HFF-Myc (cell line): ENCODE measurements around the gene FOXK2.
"Not testable (repeated sequence)": the region's sequence is repeated elsewhere in the genome, so short reads cannot be mapped to it uniquely, and the experiment has no call there.

Experiments used
- DNase-seq: peaks from one replicate; pipeline ENCODE4 v3.0.0-alpha.2; 2011; ENCODE audit warnings: low read depth; ENCODE audit errors: extremely low read depth
- H3K4me3 ChIP-seq: replicated peaks from 2 replicates; pipeline ENCODE4 v1.5.1; 2011; ENCODE audit warnings: low read depth, mild to moderate bottlenecking, control low read depth, low read length
- TF ChIP-seq, protein P1 (sequence below): IDR thresholded peaks from 2 replicates; pipeline ENCODE4 v1.5.1; 2012; ENCODE audit warnings: mild to moderate bottlenecking, low read depth, low read length, control low read depth; ENCODE audit errors: missing control alignments

FOXK2 gene

DNA sequence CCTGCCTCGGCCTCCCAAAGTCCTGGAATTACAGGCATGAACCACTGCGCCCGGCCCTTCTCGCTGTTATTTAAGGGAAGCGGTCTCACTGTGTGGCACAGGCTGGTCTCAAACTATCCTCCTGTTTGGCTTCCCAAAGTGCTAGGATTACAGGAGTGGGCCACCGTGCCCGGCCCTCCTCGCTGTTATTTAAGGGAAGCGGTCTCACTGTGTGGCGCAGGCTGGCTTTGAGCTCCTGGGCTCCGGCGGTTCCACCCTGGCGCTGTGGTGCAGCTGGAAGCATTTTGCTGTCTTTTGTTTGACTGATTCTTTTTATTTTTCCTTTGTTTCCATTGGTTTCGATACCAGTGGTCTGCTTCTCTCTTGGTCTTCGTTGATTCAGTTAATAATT is 40.7 kb downstream of the FOXK2 start:
- TF ChIP-seq, protein P1, sequence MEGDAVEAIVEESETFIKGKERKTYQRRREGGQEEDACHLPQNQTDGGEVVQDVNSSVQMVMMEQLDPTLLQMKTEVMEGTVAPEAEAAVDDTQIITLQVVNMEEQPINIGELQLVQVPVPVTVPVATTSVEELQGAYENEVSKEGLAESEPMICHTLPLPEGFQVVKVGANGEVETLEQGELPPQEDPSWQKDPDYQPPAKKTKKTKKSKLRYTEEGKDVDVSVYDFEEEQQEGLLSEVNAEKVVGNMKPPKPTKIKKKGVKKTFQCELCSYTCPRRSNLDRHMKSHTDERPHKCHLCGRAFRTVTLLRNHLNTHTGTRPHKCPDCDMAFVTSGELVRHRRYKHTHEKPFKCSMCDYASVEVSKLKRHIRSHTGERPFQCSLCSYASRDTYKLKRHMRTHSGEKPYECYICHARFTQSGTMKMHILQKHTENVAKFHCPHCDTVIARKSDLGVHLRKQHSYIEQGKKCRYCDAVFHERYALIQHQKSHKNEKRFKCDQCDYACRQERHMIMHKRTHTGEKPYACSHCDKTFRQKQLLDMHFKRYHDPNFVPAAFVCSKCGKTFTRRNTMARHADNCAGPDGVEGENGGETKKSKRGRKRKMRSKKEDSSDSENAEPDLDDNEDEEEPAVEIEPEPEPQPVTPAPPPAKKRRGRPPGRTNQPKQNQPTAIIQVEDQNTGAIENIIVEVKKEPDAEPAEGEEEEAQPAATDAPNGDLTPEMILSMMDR, result no peak
- DNase-seq, result no peak
- no peak overlapping the region for H3K4me3 ChIP-seq

DNA sequence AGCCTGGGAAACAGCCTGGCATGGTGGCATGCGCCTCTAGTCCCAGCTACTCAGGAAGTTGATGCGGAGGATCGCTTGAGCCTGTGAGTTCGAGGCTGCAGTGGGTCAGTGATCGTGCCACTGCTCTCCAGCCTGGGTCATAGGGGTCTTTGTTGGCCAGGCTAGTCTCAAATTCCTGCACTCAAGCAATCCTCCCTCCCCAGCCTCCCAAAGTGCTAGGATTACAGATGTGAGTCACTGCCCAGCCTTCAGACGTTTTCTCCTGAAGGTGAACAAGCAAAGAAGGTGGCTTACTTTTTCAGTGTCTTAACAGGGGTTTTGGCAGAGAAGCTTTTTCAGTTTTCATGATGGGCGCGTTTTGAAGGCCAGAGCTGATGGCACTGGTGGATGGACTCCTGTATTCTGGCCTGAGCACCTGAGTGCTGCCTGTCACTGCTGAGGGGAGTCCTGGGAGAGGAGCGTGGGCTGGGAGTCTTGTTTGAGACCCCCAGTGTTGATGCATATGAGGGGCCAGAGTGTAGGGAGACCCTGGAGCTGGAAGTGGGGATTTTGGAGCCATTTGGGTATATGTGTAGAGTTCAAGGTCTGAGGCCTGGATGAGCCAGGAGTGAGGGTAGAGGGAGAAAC is 41.4 kb downstream of the FOXK2 start:
- TF ChIP-seq, protein P1, result no peak
- DNase-seq, result no peak

DNA sequence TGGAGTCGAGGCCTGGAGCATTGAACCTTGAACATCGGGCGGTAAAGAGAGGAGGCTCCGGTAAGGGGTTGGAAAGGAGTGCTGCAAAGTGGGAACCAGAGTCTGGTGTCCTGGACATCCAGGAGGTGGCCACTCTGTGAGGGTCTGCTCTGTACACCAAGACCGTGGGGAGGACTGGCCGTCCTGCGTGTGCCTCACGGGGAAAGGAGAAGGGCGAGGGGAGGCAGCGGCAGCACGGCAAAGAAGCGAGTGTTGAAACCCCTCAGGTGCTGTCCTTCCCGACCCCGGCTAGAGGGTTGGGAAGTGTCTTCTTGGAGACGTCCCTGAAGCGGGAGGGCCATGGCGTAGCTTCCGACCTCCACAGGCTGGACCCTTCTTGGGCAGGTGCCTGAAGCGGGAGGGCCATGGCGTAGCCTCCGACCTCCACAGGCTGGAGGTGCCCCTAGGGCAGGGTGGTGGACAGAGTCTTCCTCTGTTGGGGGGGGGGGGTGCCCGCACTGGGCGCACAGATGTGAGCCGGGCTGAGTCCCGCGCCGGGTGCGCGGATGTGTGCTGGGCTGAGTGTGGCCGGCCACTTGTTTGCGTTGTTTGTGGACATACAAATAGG is 42.0 kb downstream of the FOXK2 start:
- TF ChIP-seq, protein P1, result no peak
- H3K4me3 ChIP-seq, result no peak overlapping the region
- no peak for DNase-seq

More for the DNA sequence above, 41.4 kb downstream of the FOXK2 start:
- no peak overlapping the region for H3K4me3 ChIP-seq

- H3K4me3 ChIP-seq, DNase-seq: not testable (repeated sequence)
Observed at GRCh38 chr17:82562718-82563220, 43.2 kb downstream of the FOXK2 start.

DNA sequence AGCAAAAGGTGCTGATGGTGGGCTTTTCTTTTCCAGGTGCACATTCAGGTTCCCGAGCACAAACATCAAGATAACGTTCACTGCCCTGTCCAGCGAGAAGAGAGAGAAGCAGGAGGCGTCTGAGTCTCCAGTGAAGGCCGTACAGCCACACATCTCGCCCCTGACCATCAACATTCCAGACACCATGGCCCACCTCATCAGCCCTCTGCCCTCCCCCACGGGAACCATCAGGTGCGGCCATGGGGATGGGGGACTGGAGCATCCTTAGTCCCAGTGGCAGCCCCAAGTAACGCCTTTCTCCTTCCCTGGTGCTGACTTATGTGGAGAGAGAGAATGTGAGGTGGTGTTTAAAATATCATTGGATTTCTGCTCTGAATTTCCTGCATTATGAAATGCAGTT is 43.8 kb downstream of the FOXK2 start:
- TF ChIP-seq, protein P1, result no peak
- no peak overlapping the region for H3K4me3 ChIP-seq
- DNase-seq, result no peak

DNA sequence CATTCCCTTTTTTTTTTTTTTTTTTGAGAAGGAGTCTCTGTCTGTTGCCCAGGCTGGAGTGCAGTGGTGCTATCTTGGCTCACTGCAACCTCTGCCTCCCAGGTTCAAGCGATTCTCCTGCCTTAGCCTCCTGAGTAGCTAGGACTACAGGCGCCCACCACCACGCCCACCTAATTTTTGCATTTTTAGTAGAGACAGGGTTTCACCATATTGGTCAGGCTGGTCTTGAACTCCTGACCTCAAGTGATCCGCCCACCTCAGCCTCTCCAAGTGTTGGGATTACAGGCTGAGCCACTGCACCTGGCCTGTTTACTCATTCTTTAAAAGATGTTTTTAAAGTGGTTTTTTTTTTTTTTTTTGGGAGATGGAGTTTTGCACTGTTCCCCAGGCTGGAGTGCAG is 44.2 kb downstream of the FOXK2 start:
- not testable (repeated sequence) for H3K4me3 ChIP-seq

DNA sequence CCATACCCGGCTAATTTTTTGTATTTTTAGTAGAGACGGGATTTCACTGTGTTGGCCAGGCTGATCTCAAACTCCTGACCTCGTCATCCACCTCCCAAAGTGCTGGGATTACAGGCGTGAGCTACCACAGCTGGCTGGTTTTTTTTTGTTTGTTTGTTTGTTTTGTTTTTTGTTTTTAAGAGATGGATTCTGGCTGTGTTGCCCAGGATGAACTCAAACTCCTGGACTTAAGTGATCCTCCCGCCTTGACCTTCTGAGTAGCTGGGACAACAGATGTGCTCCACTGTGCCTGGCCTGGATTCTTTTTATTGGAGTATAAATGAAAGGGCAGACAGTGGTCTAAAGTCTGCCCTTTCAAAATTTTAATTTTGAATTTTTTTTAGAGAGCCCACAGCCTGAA is 44.7 kb downstream of the FOXK2 start:
- TF ChIP-seq, protein P1, result no peak
- no peak overlapping the region for H3K4me3 ChIP-seq
- no peak for DNase-seq

More for the DNA sequence above, 44.2 kb downstream of the FOXK2 start:
- DNase-seq, result not testable (repeated sequence)

GRCh38 chr17:82565551-82565950 is 46.0 kb downstream of the FOXK2 start:
- TF ChIP-seq, protein P1, result no peak
- no peak for DNase-seq
- no peak overlapping the region for H3K4me3 ChIP-seq
